HG03135 (cell line): ENCODE data around the gene IFNG-AS1.
A peak's percentile ranks its signal among the peaks of the same experiment; 100 is the strongest.

ENCODE experiments used
- ATAC-seq: cut with Tn5 transposase; IDR thresholded peaks from one replicate; pipeline ENCODE4 v1.9.1; 2021; ENCODE audit warnings: mild to moderate bottlenecking, moderate library complexity; ENCODE audit not compliant: unreplicated experiment

Gene IFNG-AS1

GRCh38 chr12:68034567-68034966, 45.3 kb downstream of the IFNG-AS1 start:
- no peak for ATAC-seq

- no peak for ATAC-seq
Observed at GRCh38 chr12:68036642-68037041, 47.4 kb downstream of the IFNG-AS1 start.

- no peak for ATAC-seq
Observed at GRCh38 chr12:68037616-68038255, 48.5 kb downstream of the IFNG-AS1 start.

GRCh38 chr12:68038650-68039049, 49.4 kb downstream of the IFNG-AS1 start:
- no peak for ATAC-seq

GRCh38 chr12:68040450-68041075, 51.3 kb downstream of the IFNG-AS1 start:
- peak; percentile 56 for ATAC-seq

GRCh38 chr12:68042212-68042699, 53.0 kb downstream of the IFNG-AS1 start:
- ATAC-seq = peak; percentile 73

GRCh38 chr12:68043435-68043834, 54.2 kb downstream of the IFNG-AS1 start:
- ATAC-seq = no peak

- ATAC-seq = no peak
Observed at GRCh38 chr12:68048648-68049297, 59.5 kb downstream of the IFNG-AS1 start.

GRCh38 chr12:68056300-68056699, 67.1 kb downstream of the IFNG-AS1 start:
- no peak for ATAC-seq

GRCh38 chr12:68063900-68064590, 74.8 kb downstream of the IFNG-AS1 start:
- ATAC-seq = no peak

- no peak for ATAC-seq
Observed at GRCh38 chr12:68065163-68065562, 75.9 kb downstream of the IFNG-AS1 start.

- no peak for ATAC-seq
Observed at GRCh38 chr12:68065687-68066086, 76.4 kb downstream of the IFNG-AS1 start.

GRCh38 chr12:68067762-68068376, 78.6 kb downstream of the IFNG-AS1 start:
- ATAC-seq = no peak

GRCh38 chr12:68069275-68069674, 80.0 kb downstream of the IFNG-AS1 start:
- no peak for ATAC-seq
